PFSK-1 (cell line): ENCODE data around the gene INPP4B.

Source experiments
- FOXP2 ChIP-seq: optimal IDR thresholded peaks from 2 replicates; pipeline ENCODE3; 2011; ENCODE audit warnings: borderline replicate concordance, control low read depth, inconsistent platforms; ENCODE audit not compliant: insufficient read depth; ENCODE audit errors: extremely low read length, extremely low read depth
- POLR2AphosphoS5 ChIP-seq: IDR thresholded peaks from 2 replicates; pipeline ENCODE4 v1.6.1; 2012; ENCODE audit warnings: low read depth, mild to moderate bottlenecking, control low read depth, low read length, moderate library complexity
- REST ChIP-seq, 2 experiments: IDR thresholded peaks; 2 replicates each; pipeline versions ENCODE4 v1.6.1 to v1.8.0; 2011 to 2012; ENCODE audit warnings: low read depth in 2 of 2, low read length in 2 of 2, control low read depth in 1 of 2, inconsistent platforms in 1 of 2, mild to moderate bottlenecking in 1 of 2, moderate library complexity in 1 of 2; ENCODE audit not compliant: insufficient read depth in 1 of 2
- SIN3A ChIP-seq: IDR thresholded peaks from 2 replicates; pipeline ENCODE4 v1.6.1; 2012; ENCODE audit warnings: mild to moderate bottlenecking, low read length, moderate library complexity, borderline replicate concordance; ENCODE audit not compliant: insufficient read depth
- TAF1 ChIP-seq: IDR thresholded peaks from 2 replicates; pipeline ENCODE4 v1.6.1; 2012; ENCODE audit warnings: low read length, control low read depth, borderline replicate concordance; ENCODE audit not compliant: insufficient read depth

- TF ChIP-seq SIN3A (no peak), TAF1 (no peak), POLR2AphosphoS5 (no peak), REST (IDR thresholded peaks at IDR 0.05; ENCODE audit: insufficient read depth in 1 of 2, low read depth in 2 of 2, low read length in 2 of 2) (no peak), FOXP2 (no peak)
These were observed 564.1 kb downstream of the INPP4B start for GRCh38 chr4:142281999-142282398.
